ENCODE measurements around the gene DNM2.
A peak's percentile ranks its signal among the peaks of the same experiment; 100 is the strongest.
"Not testable (repeated sequence)": the region's sequence is repeated elsewhere in the genome, so short reads cannot be mapped to it uniquely, and the experiment has no call there.

Gene DNM2

GRCh38 chr19:10852098-10852800, 134.4 kb downstream of the DNM2 start:
- Histone ChIP-seq H3K9ac (ENCODE audit: low read length) (no peak overlapping the region), H3K4me3 (ENCODE audit: low read length) (no peak overlapping the region), H3K27me3 (ENCODE audit: control insufficient read depth, insufficient read depth, low read length) (no peaks in the 10 kb centered on the region), H3K36me3 (ENCODE audit: control insufficient read depth, insufficient read depth, low read length) (no peaks in the 10 kb centered on the region), H3K4me1 (ENCODE audit: control insufficient read depth, insufficient read depth, low read length) (no peaks in the 10 kb centered on the region), H3K27ac (ENCODE audit: low read depth, low read length) (no peak overlapping the region)

GRCh38 chr19:10852941-10853340, 135.1 kb downstream of the DNM2 start:
- no peaks in the 10 kb centered on the region for H3K27me3 ChIP-seq (ENCODE audit: control insufficient read depth, insufficient read depth, low read length)
- no peak overlapping the region for H3K27ac ChIP-seq (ENCODE audit: low read depth, low read length)
- no peaks in the 10 kb centered on the region for H3K36me3 ChIP-seq (ENCODE audit: control insufficient read depth, insufficient read depth, low read length)
- no peaks in the 10 kb centered on the region for H3K4me1 ChIP-seq (ENCODE audit: control insufficient read depth, insufficient read depth, low read length)
- no peak overlapping the region for H3K9ac ChIP-seq (ENCODE audit: low read length)
- no peak overlapping the region for H3K4me3 ChIP-seq (ENCODE audit: low read length)

GRCh38 chr19:10854350-10855089, 136.6 kb downstream of the DNM2 start:
- Histone ChIP-seq H3K36me3 (ENCODE audit: control insufficient read depth, insufficient read depth, low read length) (no peaks in the 10 kb centered on the region), H3K27ac (ENCODE audit: low read depth, low read length) (no peak overlapping the region), H3K4me1 (ENCODE audit: control insufficient read depth, insufficient read depth, low read length) (no peaks in the 10 kb centered on the region), H3K27me3 (ENCODE audit: control insufficient read depth, insufficient read depth, low read length) (no peaks in the 10 kb centered on the region), H3K9ac (ENCODE audit: low read length) (no peak overlapping the region), H3K4me3 (ENCODE audit: low read length) (no peak overlapping the region)

- H3K27me3 ChIP-seq (ENCODE audit: control insufficient read depth, insufficient read depth, low read length): no peaks in the 10 kb centered on the region
- no peak overlapping the region for H3K4me3 ChIP-seq (ENCODE audit: low read length)
- no peaks in the 10 kb centered on the region for H3K4me1 ChIP-seq (ENCODE audit: control insufficient read depth, insufficient read depth, low read length)
- H3K27ac ChIP-seq (ENCODE audit: low read depth, low read length): no peak overlapping the region
- no peak overlapping the region for H3K9ac ChIP-seq (ENCODE audit: low read length)
- no peaks in the 10 kb centered on the region for H3K36me3 ChIP-seq (ENCODE audit: control insufficient read depth, insufficient read depth, low read length)
Observed at GRCh38 chr19:10855879-10856522, 138.1 kb downstream of the DNM2 start.

- H3K27me3 ChIP-seq (ENCODE audit: control insufficient read depth, insufficient read depth, low read length); H3K4me1 ChIP-seq (ENCODE audit: control insufficient read depth, insufficient read depth, low read length); H3K27ac ChIP-seq (ENCODE audit: low read depth, low read length); H3K36me3 ChIP-seq (ENCODE audit: control insufficient read depth, insufficient read depth, low read length); H3K9ac ChIP-seq (ENCODE audit: low read length); H3K4me3 ChIP-seq (ENCODE audit: low read length): not testable (repeated sequence)
Observed at GRCh38 chr19:10856899-10857298, 139.0 kb downstream of the DNM2 start.

GRCh38 chr19:10858204-10858828, 140.4 kb downstream of the DNM2 start:
- H3K9ac ChIP-seq (ENCODE audit: low read length): no peak overlapping the region
- no peaks in the 10 kb centered on the region for H3K36me3 ChIP-seq (ENCODE audit: control insufficient read depth, insufficient read depth, low read length)
- H3K4me1 ChIP-seq (ENCODE audit: control insufficient read depth, insufficient read depth, low read length): no peaks in the 10 kb centered on the region
- no peaks in the 10 kb centered on the region for H3K27me3 ChIP-seq (ENCODE audit: control insufficient read depth, insufficient read depth, low read length)
- H3K4me3 ChIP-seq (ENCODE audit: low read length): no peak overlapping the region
- no peak overlapping the region for H3K27ac ChIP-seq (ENCODE audit: low read depth, low read length)

GRCh38 chr19:10861103-10861651, 143.3 kb downstream of the DNM2 start:
- H3K4me3 ChIP-seq (ENCODE audit: low read length): no peak overlapping the region
- no peak overlapping the region for H3K27ac ChIP-seq (ENCODE audit: low read depth, low read length)
- no peak overlapping the region for H3K9ac ChIP-seq (ENCODE audit: low read length)
- H3K36me3 ChIP-seq (ENCODE audit: control insufficient read depth, insufficient read depth, low read length): no peaks in the 10 kb centered on the region
- no peaks in the 10 kb centered on the region for H3K27me3 ChIP-seq (ENCODE audit: control insufficient read depth, insufficient read depth, low read length)
- no peaks in the 10 kb centered on the region for H3K4me1 ChIP-seq (ENCODE audit: control insufficient read depth, insufficient read depth, low read length)

GRCh38 chr19:10862561-10863106, 144.8 kb downstream of the DNM2 start:
- Histone ChIP-seq H3K27me3 (ENCODE audit: control insufficient read depth, insufficient read depth, low read length) (no peaks in the 10 kb centered on the region), H3K36me3 (ENCODE audit: control insufficient read depth, insufficient read depth, low read length) (no peaks in the 10 kb centered on the region), H3K27ac (ENCODE audit: low read depth, low read length) (no peak overlapping the region), H3K9ac (ENCODE audit: low read length) (no peak overlapping the region), H3K4me3 (ENCODE audit: low read length) (no peak overlapping the region), H3K4me1 (ENCODE audit: control insufficient read depth, insufficient read depth, low read length) (no peaks in the 10 kb centered on the region)

GRCh38 chr19:10863107-10863717, 145.3 kb downstream of the DNM2 start:
- H3K4me1 ChIP-seq (ENCODE audit: control insufficient read depth, insufficient read depth, low read length): no peaks in the 10 kb centered on the region
- no peak overlapping the region for H3K9ac ChIP-seq (ENCODE audit: low read length)
- H3K4me3 ChIP-seq (ENCODE audit: low read length): no peak overlapping the region
- H3K27me3 ChIP-seq (ENCODE audit: control insufficient read depth, insufficient read depth, low read length): no peaks in the 10 kb centered on the region
- H3K36me3 ChIP-seq (ENCODE audit: control insufficient read depth, insufficient read depth, low read length): no peaks in the 10 kb centered on the region
- no peak overlapping the region for H3K27ac ChIP-seq (ENCODE audit: low read depth, low read length)

- peak overlapping the region; percentile 49 for H3K4me3 ChIP-seq (ENCODE audit: low read length)
- H3K27ac ChIP-seq (ENCODE audit: low read depth, low read length): no peak overlapping the region
- H3K9ac ChIP-seq (ENCODE audit: low read length): no peak overlapping the region
- H3K36me3 ChIP-seq (ENCODE audit: control insufficient read depth, insufficient read depth, low read length): no peaks in the 10 kb centered on the region
- no peaks in the 10 kb centered on the region for H3K27me3 ChIP-seq (ENCODE audit: control insufficient read depth, insufficient read depth, low read length)
- no peaks in the 10 kb centered on the region for H3K4me1 ChIP-seq (ENCODE audit: control insufficient read depth, insufficient read depth, low read length)
Observed at GRCh38 chr19:10864538-10864899, 146.6 kb downstream of the DNM2 start.

GRCh38 chr19:10866495-10866894, 148.6 kb downstream of the DNM2 start:
- H3K27ac ChIP-seq (ENCODE audit: low read depth, low read length): no peak overlapping the region

More at GRCh38 chr19:10866495-10866894, 148.6 kb downstream of the DNM2 start:
- no peaks in the 10 kb centered on the region for H3K36me3 ChIP-seq (ENCODE audit: control insufficient read depth, insufficient read depth, low read length)
- no peak overlapping the region for H3K4me3 ChIP-seq (ENCODE audit: low read length)
- H3K9ac ChIP-seq (ENCODE audit: low read length): no peak overlapping the region
- no peaks in the 10 kb centered on the region for H3K4me1 ChIP-seq (ENCODE audit: control insufficient read depth, insufficient read depth, low read length)
- no peaks in the 10 kb centered on the region for H3K27me3 ChIP-seq (ENCODE audit: control insufficient read depth, insufficient read depth, low read length)
